K562 (cell line): ENCODE results near the gene ZFP62. TPM values are rescaled to one million over a fixed set of nuclear protein-coding genes. Genes with fewer than 3 reads are reported as not detected.

ENCODE experiments used
- CBFA2T2 ChIP-seq: fragments of 450-650 bp; conservative IDR thresholded peaks from 2 replicates; pipeline ENCODE4 v1.6.1; 2017; ENCODE audit warnings: mild to moderate bottlenecking
- CREBBP ChIP-seq: IDR thresholded peaks from one replicate; pipeline ENCODE4 v1.6.1; 2012; ENCODE audit warnings: low read depth, mild to moderate bottlenecking, control low read depth, inconsistent platforms, low read length
- DDX20 ChIP-seq: fragments of 450-650 bp; IDR thresholded peaks from 2 replicates; pipeline ENCODE4 v1.6.1; 2016; ENCODE audit warnings: missing genetic modification characterization, low read depth, mild to moderate bottlenecking, missing compliant biosample characterization, moderate library complexity
- ELF4 ChIP-seq: fragments of 450-650 bp; formaldehyde crosslinking; IDR thresholded peaks from 2 replicates; pipeline ENCODE4 v1.4.0; 2022; ENCODE audit warnings: missing genetic modification characterization
- FOXJ2 ChIP-seq: fragments of 200-800 bp; sonication (Bioruptor generic); IDR thresholded peaks from 2 replicates; pipeline ENCODE4 v1.6.1; 2016; ENCODE audit warnings: missing genetic modification characterization, missing compliant biosample characterization
- GABPA ChIP-seq: fragments of 200-800 bp; sonication (Bioruptor generic); conservative IDR thresholded peaks from 2 replicates; pipeline ENCODE4 v1.6.1; 2016; ENCODE audit warnings: low read depth, missing genetic modification characterization, missing compliant biosample characterization
- KHSRP ChIP-seq: fragments of 450-650 bp; IDR thresholded peaks from 2 replicates; pipeline ENCODE4 v1.6.1; 2017
- MBD2 ChIP-seq: sonication (generic); IDR thresholded peaks from 2 replicates; pipeline ENCODE4 v1.6.1; 2016; ENCODE audit warnings: low read depth, borderline replicate concordance
- MTA1 ChIP-seq: fragments of 450-650 bp; IDR thresholded peaks from 2 replicates; pipeline ENCODE4 v1.6.1; 2017; ENCODE audit warnings: borderline replicate concordance
- NR2C1 ChIP-seq, 2 experiments: fragments of 450-650 bp; IDR thresholded peaks; 2 replicates each; pipeline ENCODE4 v1.6.1; 2017; ENCODE audit warnings: mild to moderate bottlenecking in 2 of 2, antibody characterized with exemption in 1 of 2, inconsistent platforms in 1 of 2, missing compliant biosample characterization in 1 of 2, missing genetic modification characterization in 1 of 2
- NR3C1 ChIP-seq: sonication (generic); formaldehyde crosslinking; IDR thresholded peaks from 2 replicates; pipeline ENCODE4 v1.8.1; 2022; ENCODE audit warnings: missing genetic modification reagents
- NR4A1 ChIP-seq, 2 experiments: fragments of 250-450 bp in 1 of 2; fragments of 450-650 bp in 1 of 2; sonication (Bioruptor Pico) in 1 of 2; IDR thresholded peaks; 2 replicates each; pipeline versions ENCODE4 v1.4.0 to v1.6.1; 2016 to 2020; ENCODE audit warnings: mild to moderate bottlenecking in 2 of 2, missing compliant biosample characterization in 1 of 2, missing genetic modification characterization in 1 of 2, moderate library complexity in 1 of 2
- RBM15 ChIP-seq: fragments of 200-400 bp; formaldehyde crosslinking; IDR thresholded peaks from 2 replicates; pipeline ENCODE4 v1.6.1; 2018; ENCODE audit warnings: mild to moderate bottlenecking, low read length, moderate library complexity; ENCODE audit not compliant: insufficient read depth
- RBM34 ChIP-seq: fragments of 200-400 bp; formaldehyde crosslinking; IDR thresholded peaks from 2 replicates; pipeline ENCODE4 v1.6.1; 2018; ENCODE audit warnings: low read length, borderline replicate concordance; ENCODE audit not compliant: insufficient read depth
- SP1 ChIP-seq: sonication (generic); formaldehyde crosslinking; IDR thresholded peaks from 2 replicates; pipeline ENCODE4 v1.8.1; 2022; ENCODE audit warnings: mild to moderate bottlenecking, missing genetic modification reagents
- TAL1 ChIP-seq: fragments of 450-650 bp; IDR thresholded peaks from 2 replicates; pipeline ENCODE4 v1.6.1; 2016; ENCODE audit warnings: mild to moderate bottlenecking
- TRIM28 ChIP-seq: fragments of 450-650 bp; IDR thresholded peaks from 2 replicates; pipeline ENCODE4 v1.6.1; 2017
- YBX1 ChIP-seq: fragments of 450-650 bp; IDR thresholded peaks from 2 replicates; pipeline ENCODE4 v1.7.1; 2016; ENCODE audit warnings: mild to moderate bottlenecking
- ZBTB7A ChIP-seq: IDR thresholded peaks from 2 replicates; pipeline ENCODE4 v1.6.1; 2011; ENCODE audit warnings: low read depth, mild to moderate bottlenecking, low read length, moderate library complexity, borderline replicate concordance; ENCODE audit not compliant: control insufficient read depth
- ZNF124 ChIP-seq: sonication (generic); formaldehyde crosslinking; IDR thresholded peaks from 2 replicates; pipeline ENCODE4 v1.8.1; 2022; ENCODE audit warnings: missing genetic modification reagents
- ZNF133 ChIP-seq: fragments of 250-450 bp; sonication (Bioruptor Pico); IDR thresholded peaks from 2 replicates; pipeline ENCODE4 v1.4.0; 2020; ENCODE audit warnings: mild to moderate bottlenecking
- ZNF197 ChIP-seq: fragments of 200-800 bp; sonication (Bioruptor generic); IDR thresholded peaks from 2 replicates; pipeline ENCODE4 v1.6.1; 2016; ENCODE audit warnings: low read depth, missing genetic modification characterization, missing compliant biosample characterization
- ZNF717 ChIP-seq: fragments of 250-450 bp; sonication (Bioruptor Pico); IDR thresholded peaks from 2 replicates; pipeline ENCODE4 v1.5.0; 2021
- polyA plus RNA-seq, 8 experiments: library from polyadenylated mRNA; depleted of rRNA in 4 of 8; stranded (reverse) in 5 of 8; unstranded in 3 of 8; fragments of >200 nt; fragmentation: Nextera tagmentation in 2 of 8; fragmentation: Illumina TruSeq in 1 of 8; extraction: Ambion mirVana in 2 of 8; extraction: Trizol in 1 of 8; gene quantifications; 2 replicates each; pipeline versions ENCODE4 v1.2.1 to v1.2.3, GENCODE V29; 2011 to 2014; ENCODE audit warnings: inconsistent platforms in 1 of 8, missing spikeins in 1 of 8
- total RNA-seq, 7 experiments: library from RNA; depleted of rRNA in 6 of 7; stranded (reverse); fragments of >200 nt in 6 of 7; fragmentation: Illumina TruSeq in 2 of 7; extraction: Trizol in 2 of 7; gene quantifications; 2 replicates each; pipeline versions ENCODE4 v1.2.1 to v1.2.3, GENCODE V29; 2011 to 2021; ENCODE audit warnings: low replicate concordance in 1 of 7
- TF ChIP-seq, protein P1 (sequence below): fragments of 450-650 bp; IDR thresholded peaks from 2 replicates; pipeline ENCODE4 v1.6.1; 2016
- TF ChIP-seq, protein P2 (sequence below): sonication (generic); formaldehyde crosslinking; IDR thresholded peaks from 2 replicates; pipeline ENCODE4 v1.8.0; 2023; ENCODE audit warnings: mild to moderate bottlenecking, missing genetic modification reagents
- TF ChIP-seq, protein P3 (sequence below): fragments of 450-650 bp; formaldehyde crosslinking; IDR thresholded peaks from 2 replicates; pipeline ENCODE4 v1.4.0; 2020; ENCODE audit warnings: mild to moderate bottlenecking, moderate library complexity

Gene ZFP62
- total and polyA plus RNA-seq, 9 of the 15 experiments (the other 6 are each of a cell fraction or from before 2014, with no cell fraction given) = 12.2 to 37.5 (median 25.0) TPM

DNA sequence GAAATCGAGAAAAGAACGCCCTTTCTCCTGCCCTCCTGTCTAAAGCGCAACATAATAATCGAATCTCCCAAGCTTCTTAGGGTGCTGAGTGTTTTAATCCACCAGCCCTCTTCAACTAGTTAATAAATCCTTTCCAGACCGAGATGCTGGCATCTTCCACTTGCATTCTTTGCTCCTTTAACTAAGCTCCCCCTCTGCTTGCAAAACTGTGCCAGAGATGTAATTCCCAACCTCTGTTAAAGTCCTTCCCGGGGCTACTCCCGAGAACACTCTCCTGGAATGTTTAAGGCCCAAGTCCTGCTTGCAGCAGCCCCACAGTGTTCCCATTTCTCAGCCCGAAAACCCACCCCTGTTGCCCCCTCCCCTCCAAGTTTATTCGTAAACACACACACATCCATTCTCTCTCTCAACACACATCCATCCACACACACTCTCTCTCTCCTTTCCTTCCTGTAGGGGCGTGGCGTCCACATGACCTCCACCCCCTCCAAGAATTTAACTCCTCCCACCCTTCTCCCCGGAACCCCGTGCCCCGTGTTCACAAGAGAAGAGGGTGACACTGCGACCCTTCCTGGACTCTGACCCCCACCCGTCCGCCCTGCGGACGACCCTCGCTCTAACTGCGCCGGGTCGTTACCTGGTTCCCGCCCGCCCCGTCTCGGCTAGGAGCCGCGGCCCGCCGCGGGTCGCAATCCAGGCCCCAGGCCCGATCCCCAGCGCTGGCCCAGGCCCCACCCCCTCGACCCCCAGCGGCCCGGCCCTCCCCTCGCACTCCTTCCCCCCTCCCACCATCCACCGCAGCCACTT is 51.5 kb downstream of the ZFP62 start (continued):
- TF ChIP-seq, protein P1, sequence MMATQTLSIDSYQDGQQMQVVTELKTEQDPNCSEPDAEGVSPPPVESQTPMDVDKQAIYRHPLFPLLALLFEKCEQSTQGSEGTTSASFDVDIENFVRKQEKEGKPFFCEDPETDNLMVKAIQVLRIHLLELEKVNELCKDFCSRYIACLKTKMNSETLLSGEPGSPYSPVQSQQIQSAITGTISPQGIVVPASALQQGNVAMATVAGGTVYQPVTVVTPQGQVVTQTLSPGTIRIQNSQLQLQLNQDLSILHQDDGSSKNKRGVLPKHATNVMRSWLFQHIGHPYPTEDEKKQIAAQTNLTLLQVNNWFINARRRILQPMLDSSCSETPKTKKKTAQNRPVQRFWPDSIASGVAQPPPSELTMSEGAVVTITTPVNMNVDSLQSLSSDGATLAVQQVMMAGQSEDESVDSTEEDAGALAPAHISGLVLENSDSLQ = no peak
- TF ChIP-seq NR3C1 (no peak), RBM34 (no peak), MTA1 (no peak), TAL1 (no peak), MBD2 (peak; percentile 15; the same call in 1 of the 2 replicates), GABPA (tag) (no peak), ZNF133 (no peak), CREBBP (no peak), NR2C1 (IDR thresholded peaks at IDR 0.05) (peak; percentile 86), NR2C1 (tag; IDR thresholded peaks at IDR 0.05) (peak; percentile 73), RBM15 (no peak), ZBTB7A (peak; percentile 95), CBFA2T2 (no peak), KHSRP (no peak), YBX1 (no peak), SP1 (CRISPR knock-in tag) (no peak), ZNF717 (no peak), NR4A1 (CRISPR knock-in tag; IDR thresholded peaks at IDR 0.05) (no peak), NR4A1 (tag; IDR thresholded peaks at IDR 0.05) (no peak), ZNF124 (CRISPR knock-in tag) (no peak), DDX20 (no peak), ZNF197 (CRISPR knock-in tag) (no peak), FOXJ2 (tag) (peak; percentile 28), TRIM28 (no peak), ELF4 (CRISPR knock-in tag) (peak; percentile 73; the same call in 1 of the 2 replicates)
- TF ChIP-seq, protein P2, sequence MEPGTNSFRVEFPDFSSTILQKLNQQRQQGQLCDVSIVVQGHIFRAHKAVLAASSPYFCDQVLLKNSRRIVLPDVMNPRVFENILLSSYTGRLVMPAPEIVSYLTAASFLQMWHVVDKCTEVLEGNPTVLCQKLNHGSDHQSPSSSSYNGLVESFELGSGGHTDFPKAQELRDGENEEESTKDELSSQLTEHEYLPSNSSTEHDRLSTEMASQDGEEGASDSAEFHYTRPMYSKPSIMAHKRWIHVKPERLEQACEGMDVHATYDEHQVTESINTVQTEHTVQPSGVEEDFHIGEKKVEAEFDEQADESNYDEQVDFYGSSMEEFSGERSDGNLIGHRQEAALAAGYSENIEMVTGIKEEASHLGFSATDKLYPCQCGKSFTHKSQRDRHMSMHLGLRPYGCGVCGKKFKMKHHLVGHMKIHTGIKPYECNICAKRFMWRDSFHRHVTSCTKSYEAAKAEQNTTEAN (CRISPR knock-in tag) = peak; percentile 56; the same call in 1 of the 2 replicates
- TF ChIP-seq, protein P3, sequence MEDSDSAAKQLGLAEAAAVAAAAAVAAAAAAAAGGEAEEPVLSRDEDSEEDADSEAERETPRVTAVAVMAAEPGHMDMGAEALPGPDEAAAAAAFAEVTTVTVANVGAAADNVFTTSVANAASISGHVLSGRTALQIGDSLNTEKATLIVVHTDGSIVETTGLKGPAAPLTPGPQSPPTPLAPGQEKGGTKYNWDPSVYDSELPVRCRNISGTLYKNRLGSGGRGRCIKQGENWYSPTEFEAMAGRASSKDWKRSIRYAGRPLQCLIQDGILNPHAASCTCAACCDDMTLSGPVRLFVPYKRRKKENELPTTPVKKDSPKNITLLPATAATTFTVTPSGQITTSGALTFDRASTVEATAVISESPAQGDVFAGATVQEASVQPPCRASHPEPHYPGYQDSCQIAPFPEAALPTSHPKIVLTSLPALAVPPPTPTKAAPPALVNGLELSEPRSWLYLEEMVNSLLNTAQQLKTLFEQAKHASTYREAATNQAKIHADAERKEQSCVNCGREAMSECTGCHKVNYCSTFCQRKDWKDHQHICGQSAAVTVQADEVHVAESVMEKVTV (CRISPR knock-in tag) = no peak
